GM19099 (cell line): Measurements from ENCODE around the gene FAM114A1.

ENCODE experiments used
- POLR2A ChIP-seq: IDR thresholded peaks from 3 replicates; pipeline ENCODE4 v1.6.1; 2011; ENCODE audit warnings: low read depth; ENCODE audit not compliant: insufficient read length; ENCODE audit errors: extremely low read depth

The FAM114A1 gene

DNA sequence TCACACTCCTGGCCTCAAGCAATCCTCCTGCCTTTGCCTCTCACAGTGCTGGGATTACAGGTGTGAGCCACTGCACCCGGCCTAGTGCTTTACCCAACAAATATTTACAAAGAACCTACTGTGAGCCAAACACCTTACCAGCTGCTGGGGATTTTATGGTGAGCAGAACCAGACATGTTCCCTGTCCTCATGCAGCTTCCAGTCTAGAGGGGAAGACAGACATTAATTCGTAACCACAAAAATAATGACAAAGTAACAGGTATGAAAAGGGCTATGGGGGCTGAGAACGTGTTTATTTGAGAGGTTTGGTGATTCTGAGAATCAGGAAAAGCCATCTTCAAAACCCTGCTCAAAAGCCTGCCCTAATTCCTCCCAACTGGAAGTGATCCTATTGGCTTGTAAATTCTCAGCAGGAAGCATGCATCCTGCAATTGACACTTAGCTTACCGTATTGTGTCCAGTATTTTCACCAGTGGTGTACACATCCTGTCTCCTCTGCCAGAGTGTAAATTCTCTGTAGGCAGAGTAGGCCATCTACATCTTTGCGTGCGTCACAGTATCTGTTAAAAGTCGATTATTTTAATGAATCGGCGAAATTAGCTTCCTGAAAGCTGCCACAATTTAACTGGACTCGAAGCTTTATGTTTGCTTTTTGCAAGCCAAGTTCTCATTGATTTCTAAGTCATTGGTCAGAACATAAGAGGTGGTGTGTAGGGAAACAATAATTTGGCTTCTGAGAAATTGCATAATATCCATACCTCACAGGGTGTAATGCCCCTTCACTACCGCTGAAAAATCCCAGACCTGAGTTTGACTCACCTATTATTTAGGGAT, 97.6 kb downstream of the FAM114A1 start:
- no peak for TF ChIP-seq POLR2A

DNA sequence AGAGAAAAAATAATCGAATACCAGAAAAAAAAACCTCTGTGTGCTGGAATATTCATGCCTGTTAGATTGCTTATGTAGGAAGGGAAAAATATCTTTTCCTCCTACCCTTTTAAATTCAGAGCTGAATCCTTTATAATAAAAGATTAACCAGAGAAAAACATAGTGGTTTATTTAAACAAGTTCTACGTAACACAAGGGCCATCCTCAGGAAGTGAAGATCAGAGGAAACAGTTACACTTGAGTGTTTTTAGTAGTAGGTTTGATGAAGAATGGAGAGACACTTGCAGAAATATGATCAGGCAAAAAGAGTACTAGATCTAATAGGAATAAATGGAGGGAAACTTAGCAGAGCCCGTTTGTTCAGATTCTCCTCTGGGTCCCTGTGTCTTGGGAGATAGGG, 98.3 kb downstream of the FAM114A1 start:
- no peak for TF ChIP-seq POLR2A

DNA sequence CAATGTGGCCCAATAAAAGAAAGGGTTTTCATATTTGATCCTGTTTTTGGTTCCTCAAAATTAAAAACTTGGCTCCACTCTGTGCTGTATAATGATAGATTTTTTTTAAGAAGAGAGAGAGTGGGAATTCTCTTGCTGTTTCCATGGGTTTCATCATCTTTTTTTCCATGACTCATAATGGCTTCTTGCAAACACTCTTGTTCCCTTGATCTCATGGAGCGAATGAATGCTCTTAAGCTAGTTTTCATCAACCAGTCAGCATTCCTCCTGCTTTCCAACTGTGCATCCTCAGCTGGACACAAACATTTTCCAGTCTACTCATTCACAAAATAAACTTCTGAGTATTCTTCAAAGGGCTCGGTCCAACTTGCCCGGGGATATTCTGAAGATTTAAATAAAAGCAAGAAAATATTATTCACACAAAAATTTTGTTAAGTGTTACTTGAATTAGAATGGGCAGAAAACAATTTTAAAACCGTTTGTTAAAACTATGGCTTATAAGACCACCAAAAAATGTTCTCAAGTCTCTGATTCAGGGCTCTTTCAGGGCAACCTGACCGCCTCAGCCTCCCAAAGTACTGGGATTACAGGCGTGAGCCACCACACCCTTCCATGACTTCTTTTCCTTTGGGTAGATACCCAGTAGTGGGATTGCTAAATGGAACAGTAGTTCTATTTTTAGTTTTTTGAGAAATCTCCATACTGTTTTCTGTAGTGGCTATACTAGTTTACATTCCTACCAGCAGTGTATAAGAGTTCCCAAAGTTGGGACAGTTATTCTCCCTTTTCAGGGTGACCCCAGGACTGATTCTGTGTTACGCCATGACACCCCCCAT, 99.9 kb downstream of the FAM114A1 start:
- TF ChIP-seq POLR2A: no peak

DNA sequence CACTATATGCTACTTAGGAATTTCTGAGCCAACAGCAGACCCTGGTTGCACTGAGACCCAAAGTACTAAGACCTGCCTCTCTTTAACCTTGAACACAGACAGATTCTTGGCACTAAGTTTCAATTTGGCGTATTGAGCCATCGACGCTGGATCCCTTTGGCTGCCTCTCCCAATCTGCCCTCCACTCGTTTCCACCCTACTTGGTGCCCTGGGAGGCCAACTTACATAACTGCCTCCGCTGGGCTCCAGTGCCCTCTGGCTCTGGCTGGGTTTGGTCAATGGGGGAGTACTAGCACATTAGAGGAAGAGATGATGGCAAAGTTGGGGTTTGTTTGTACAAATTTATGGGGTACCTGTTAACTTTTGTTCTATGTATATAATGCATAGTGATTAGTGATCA, 101.1 kb downstream of the FAM114A1 start:
- no peak for TF ChIP-seq POLR2A

DNA sequence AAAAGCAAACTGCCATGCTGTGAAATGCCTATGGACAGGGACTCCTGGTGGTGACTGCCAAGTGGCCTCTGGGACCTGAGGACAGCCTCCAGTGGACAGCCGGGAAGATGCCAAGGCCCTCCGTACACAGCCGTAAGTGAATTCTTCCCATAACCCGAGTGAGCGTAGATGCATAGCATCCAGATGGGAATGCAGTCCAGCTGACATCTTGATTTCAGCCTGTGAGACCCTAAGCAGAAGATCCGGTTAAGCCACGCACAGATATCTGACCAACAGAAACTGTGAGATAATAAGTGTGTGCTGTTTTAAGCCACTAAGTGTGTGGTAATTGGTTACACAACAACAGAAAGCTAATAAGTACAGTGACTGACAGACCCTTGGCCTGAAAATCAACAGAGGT, 108.7 kb downstream of the FAM114A1 start:
- no peak for TF ChIP-seq POLR2A

DNA sequence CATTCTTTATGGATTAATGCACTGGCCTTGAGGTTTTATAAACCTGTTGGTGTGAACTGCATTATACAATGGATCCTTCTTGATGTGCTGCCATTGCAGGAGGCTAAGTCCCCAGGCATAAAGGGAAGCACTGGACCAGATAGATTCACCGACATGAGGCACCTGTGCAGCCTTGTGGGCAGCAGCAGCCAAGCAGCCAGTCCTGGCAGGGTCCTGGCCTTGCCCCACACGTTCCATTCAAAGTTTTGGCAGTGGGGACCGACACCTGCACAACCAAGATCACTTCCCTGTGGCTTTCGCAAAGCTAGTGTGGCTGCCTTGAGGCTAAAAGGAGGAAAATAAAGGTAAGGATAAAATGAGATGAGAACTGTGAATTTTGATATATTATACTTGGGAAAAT, 111.5 kb downstream of the FAM114A1 start:
- TF ChIP-seq POLR2A: no peak

DNA sequence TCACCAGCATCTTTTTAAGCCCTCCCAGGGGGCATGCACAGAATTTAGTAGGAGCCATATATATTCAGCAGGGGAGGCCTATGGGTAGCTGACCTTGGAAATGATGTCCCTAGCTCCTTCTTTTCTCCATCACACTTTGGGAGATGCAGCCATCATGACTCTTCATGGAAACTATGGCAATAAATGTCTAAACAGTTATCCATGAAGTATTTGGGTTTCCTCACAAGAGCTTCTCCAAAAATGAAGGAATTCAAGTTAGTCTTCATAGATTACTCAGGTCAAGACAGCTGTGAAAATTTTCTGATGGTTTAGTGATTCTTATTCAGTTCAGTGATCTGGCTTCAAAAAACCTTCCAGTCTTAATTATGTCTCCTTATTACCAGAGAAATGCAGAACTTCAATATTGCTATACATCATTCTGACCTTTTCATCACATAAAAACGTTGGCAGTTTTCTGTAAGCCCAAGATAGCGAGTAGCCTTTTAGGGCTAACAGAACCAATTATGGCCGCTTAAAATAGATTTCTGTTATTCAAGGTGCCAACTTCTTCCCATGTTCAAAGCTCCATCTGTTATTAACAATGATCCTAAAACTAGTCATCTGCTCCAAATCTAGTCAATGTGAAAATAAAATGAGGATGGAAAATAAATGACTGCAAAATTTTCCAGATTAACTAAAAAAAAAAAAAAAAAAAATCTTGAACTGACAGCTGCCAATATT, 112.1 kb downstream of the FAM114A1 start:
- TF ChIP-seq POLR2A: no peak

DNA sequence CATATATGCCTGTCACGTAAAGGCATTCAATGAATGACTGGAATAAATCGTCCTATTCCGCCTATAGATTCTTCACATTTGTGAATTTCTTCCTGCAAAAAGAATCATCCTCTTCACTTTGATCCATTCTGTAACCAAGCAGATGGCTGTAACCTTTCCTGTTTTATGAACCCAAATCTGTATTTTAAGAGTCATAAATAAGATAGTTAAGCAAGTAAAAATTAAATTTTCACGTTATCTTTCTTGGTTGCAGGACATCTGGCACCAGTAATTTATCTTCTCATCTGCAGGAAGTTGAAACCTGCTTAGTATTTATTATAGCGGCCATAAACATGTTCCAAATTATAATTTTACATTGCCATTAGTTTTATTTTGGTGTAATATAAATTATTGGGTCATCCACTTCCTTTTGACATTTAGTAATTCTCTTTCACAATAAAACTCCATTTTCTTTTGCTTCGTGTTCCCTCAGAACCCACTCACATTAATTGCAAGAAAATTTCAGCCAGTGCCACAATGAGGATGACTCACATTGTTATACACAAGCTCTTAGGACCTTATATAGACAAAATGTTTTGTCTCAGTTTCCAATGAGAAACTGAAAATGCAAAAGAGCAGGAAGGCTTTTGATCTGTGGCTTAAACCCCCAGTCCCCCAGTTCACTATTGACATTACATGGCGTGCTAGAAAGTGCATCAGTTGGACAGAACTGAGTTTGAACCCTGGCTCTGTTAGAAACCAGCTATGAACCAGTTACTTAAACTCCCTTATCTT, 113.5 kb downstream of the FAM114A1 start:
- TF ChIP-seq POLR2A: no peak

DNA sequence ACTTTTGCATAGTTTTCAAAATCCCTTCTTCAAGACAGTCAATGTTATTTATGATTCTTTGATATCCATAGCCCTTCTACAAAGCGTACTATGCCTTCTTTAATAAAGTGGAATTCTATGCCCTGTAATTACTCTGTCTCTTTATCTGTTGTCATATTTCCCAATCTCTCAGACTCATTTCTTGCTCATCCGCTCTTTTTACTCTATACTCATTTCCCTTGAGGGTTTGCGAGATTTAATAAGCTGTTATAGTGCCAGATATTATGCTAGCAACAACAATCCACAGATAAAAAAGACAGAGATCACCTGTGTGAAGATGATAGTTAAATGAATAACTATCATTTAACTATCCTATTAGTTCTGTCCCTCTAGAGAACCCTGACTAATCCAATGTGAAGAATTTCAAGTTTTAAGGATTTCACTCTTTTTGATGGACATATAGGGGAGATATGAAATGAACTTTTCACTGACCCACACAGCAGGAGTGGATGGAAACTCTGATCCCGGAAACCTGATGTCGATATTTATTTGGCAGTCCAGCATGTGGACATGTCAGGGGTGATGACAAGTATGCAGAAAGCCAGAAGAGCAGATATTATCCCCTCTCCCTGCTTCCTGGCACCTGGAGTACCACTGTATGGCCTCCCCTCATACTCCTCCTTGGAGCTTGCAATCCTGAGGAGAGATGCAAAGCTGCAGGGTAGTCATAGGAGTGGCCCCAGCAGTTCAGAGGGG, 114.9 kb downstream of the FAM114A1 start:
- TF ChIP-seq POLR2A: no peak

DNA sequence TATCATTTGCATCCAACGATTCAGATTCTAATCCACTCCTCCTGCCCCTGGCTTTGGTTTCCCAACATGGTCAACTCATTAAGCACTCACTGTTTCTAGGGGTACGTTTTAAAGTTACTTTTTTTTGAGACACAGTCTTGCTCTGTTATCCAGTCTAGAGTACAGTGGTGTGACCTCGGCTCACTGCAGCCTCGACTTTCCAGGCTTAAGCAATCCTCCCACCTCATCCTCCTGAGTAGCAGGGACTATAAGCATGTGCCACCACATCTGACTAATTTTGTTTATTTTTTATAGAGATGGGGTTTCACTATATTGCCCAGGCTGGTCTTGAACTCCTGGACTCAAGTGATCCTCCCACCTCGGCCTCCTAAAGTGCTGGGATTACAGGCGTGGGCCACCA, 115.7 kb downstream of the FAM114A1 start:
- no peak for TF ChIP-seq POLR2A

DNA sequence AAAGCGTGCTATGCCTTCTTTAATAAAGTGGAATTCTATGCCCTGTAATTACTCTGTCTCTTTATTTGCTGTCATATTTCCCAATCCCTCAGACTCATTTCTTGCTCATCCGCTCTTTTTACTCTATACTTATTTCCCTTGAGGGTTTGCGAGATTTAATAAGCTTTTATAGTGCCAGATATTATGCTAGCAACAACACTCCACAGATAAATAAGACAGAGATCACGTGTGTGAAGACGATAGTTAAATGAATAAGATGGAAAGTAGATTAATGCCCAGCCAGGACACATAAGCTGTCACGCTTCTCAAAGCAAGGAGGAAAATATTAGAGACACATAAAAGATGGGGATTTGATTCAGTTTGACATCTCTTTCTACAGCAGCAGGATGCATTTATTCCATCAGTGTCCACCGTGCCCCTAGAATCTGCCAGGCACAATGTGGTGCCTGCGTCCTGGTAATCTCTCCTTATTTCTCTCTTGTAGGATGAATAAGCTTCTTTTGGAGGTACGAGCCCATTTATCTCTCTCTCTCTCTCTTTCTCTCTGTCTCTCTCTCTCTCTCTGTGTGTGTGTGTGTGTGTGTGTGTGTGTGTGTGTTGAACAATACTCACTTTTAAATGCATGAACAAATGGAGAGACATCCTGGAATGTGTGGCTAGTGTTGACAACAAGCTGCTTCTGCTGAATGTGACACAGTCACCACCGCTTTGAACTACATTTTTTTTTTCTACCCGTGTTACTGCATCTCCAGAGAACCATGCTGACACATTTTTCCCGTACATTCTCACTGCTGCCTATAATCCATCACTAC, 116.4 kb downstream of the FAM114A1 start:
- TF ChIP-seq POLR2A: no peak

DNA sequence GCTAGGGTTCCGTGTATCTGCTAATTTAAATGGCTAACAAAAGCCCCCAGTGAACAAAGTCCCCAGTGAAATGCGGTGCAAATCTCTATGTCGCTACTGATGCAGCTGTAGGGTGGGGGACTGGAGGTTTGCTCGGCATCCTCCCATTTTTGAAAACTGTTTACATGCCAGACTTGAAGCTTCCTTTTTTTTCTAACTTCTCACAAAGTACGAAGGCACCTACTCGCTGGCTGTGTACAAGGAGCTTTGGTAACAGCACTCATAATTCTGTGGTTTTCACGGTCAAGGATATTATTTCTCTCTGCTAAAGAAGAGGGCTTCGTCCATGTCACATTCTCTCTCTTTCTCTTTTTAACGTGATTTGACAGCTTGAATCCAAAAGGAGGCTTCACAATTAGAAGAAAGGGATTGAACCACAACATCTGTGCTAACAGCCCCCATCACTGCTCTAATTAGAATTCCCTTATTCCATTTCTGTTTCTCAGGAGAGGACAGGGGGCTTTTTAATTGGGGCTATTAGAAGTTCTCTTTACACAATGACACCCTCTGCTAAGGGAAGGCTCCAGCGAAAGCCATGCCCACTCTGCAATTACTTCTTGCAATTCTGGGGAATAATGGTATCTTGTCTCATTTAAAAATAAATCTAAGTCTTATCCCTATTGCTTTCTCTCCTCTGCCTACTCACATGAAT, 117.9 kb downstream of the FAM114A1 start:
- no peak for TF ChIP-seq POLR2A

DNA sequence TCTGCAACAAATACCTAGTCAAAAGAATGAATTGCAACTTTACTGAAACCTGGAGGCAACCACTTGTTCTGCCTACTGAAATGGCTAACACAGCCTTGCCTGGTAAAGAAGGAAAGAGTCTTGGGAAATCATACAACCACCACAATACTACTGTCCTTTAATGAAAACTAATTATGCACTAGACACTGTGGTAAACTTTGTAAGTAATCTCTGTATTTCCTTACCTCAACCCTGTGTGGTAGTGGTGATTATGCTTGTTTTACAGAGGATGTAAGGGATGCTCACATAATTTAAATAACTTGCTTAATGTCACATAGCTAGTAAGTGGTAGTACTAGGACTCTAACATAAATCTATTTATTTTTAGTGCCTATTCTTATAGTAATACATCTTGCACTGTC, 119.9 kb downstream of the FAM114A1 start:
- no peak for TF ChIP-seq POLR2A

DNA sequence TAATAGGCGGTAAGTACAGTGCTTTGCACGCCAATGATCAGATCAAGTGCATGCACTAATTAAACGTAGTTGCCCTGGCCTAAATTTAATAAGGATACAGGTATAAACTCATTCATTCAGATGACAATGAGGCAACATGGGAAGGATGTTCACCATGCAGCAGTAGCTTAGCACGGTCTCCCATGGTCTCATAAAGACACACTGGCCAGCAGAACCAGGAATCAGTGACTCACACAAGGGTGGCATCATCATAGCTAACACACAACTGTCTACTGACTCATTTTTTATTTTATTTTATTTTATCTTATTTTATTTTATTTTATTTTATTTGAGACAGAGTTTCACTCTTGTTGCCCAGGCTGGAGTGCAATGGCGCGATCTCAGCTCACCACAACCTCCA, 121.9 kb downstream of the FAM114A1 start:
- no peak for TF ChIP-seq POLR2A
